ENCODE data around the gene UBE2I.
"Not testable (repeated sequence)": the region's sequence is repeated elsewhere in the genome, so short reads cannot be mapped to it uniquely, and the experiment has no call there.

DNA sequence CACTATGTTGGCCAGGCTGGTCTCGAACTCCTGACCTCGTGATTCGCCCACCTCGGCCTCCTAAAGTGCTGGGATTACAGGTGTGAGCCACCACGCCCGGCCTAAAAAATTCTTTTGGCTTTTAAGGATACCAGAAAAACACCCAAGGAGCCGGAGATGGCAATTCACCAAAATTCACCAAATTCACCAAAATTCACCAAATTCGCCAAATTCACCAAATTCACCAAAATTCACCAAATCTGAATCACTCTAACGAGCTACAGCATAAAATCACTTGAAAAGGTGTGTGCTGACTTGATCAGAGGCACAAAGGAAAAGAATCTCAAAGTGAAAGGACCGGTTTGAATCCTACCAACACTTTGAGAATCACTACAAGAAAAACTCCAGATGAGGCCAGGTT, 19.5 kb downstream of the UBE2I start:
- TF ChIP-seq, protein P1, sequence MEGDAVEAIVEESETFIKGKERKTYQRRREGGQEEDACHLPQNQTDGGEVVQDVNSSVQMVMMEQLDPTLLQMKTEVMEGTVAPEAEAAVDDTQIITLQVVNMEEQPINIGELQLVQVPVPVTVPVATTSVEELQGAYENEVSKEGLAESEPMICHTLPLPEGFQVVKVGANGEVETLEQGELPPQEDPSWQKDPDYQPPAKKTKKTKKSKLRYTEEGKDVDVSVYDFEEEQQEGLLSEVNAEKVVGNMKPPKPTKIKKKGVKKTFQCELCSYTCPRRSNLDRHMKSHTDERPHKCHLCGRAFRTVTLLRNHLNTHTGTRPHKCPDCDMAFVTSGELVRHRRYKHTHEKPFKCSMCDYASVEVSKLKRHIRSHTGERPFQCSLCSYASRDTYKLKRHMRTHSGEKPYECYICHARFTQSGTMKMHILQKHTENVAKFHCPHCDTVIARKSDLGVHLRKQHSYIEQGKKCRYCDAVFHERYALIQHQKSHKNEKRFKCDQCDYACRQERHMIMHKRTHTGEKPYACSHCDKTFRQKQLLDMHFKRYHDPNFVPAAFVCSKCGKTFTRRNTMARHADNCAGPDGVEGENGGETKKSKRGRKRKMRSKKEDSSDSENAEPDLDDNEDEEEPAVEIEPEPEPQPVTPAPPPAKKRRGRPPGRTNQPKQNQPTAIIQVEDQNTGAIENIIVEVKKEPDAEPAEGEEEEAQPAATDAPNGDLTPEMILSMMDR (IDR thresholded peaks at IDR 0.05) = not testable (repeated sequence)
- TF ChIP-seq POLR2A (IDR thresholded peaks at IDR 0.05) = not testable (repeated sequence)

Data from Peyer's patch (tissue), 4 donors.